ENCODE results near the gene BMP2K.

Gene BMP2K

GRCh38 chr4:78876568-78877320, 100.6 kb downstream of the BMP2K start:
- peaks cover 14% of the 10 kb centered on the region for H3K36me3 ChIP-seq

GRCh38 chr4:78878031-78878430, 101.9 kb downstream of the BMP2K start:
- TF ChIP-seq CTCF (IDR thresholded peaks at IDR 0.05; ENCODE audit: low read depth, low read length), result no peak

More at GRCh38 chr4:78876568-78877320, 100.6 kb downstream of the BMP2K start:
- no peaks in the 10 kb centered on the region for H3K9me3 ChIP-seq (ENCODE audit: severe bottlenecking)
- no peak for TF ChIP-seq CTCF (IDR thresholded peaks at IDR 0.05; ENCODE audit: low read depth, low read length)
- no peak for DNase-seq
- no peak overlapping the region for H3K27ac ChIP-seq
- no peaks in the 10 kb centered on the region for H3K27me3 ChIP-seq (ENCODE audit: insufficient read depth, low read depth, severe bottlenecking)
- H3K4me3 ChIP-seq (ENCODE audit: low read depth, low read length), result no peak overlapping the region

GRCh38 chr4:78880874-78881492, 104.8 kb downstream of the BMP2K start:
- DNase-seq, result no peak
- Histone ChIP-seq H3K27ac (no peak overlapping the region), H3K27me3 (ENCODE audit: insufficient read depth, low read depth, severe bottlenecking) (no peaks in the 10 kb centered on the region), H3K9me3 (ENCODE audit: severe bottlenecking) (no peaks in the 10 kb centered on the region), H3K4me3 (ENCODE audit: low read depth, low read length) (no peak overlapping the region), H3K36me3 (no peaks in the 10 kb centered on the region)
- no peak for TF ChIP-seq CTCF (IDR thresholded peaks at IDR 0.05; ENCODE audit: low read depth, low read length)

More at GRCh38 chr4:78878031-78878430, 101.9 kb downstream of the BMP2K start:
- no peak for DNase-seq
- Histone ChIP-seq H3K27me3 (ENCODE audit: insufficient read depth, low read depth, severe bottlenecking) (no peaks in the 10 kb centered on the region), H3K27ac (no peak overlapping the region), H3K9me3 (ENCODE audit: severe bottlenecking) (no peaks in the 10 kb centered on the region), H3K36me3 (peaks cover 9% of the 10 kb centered on the region), H3K4me3 (ENCODE audit: low read depth, low read length) (no peak overlapping the region)

- no peak overlapping the region for H3K4me3 ChIP-seq (ENCODE audit: low read depth, low read length)
- no peak for TF ChIP-seq CTCF (IDR thresholded peaks at IDR 0.05; ENCODE audit: low read depth, low read length)
- DNase-seq, result no peak
- no peaks in the 10 kb centered on the region; the same call in none of the 2 replicates for H3K36me3 ChIP-seq
- H3K9me3 ChIP-seq (ENCODE audit: severe bottlenecking), result no peaks in the 10 kb centered on the region
- no peak overlapping the region for H3K27ac ChIP-seq
- H3K27me3 ChIP-seq (ENCODE audit: insufficient read depth, low read depth, severe bottlenecking), result no peaks in the 10 kb centered on the region
These were observed 109.4 kb downstream of the BMP2K start for GRCh38 chr4:78885598-78885997.

- DNase-seq, result no peak
- H3K36me3 ChIP-seq, result peaks cover 6% of the 10 kb centered on the region
- H3K27ac ChIP-seq, result no peak overlapping the region
- H3K4me3 ChIP-seq (ENCODE audit: low read depth, low read length), result no peak overlapping the region
- no peak for TF ChIP-seq CTCF (IDR thresholded peaks at IDR 0.05; ENCODE audit: low read depth, low read length)
- H3K27me3 ChIP-seq (ENCODE audit: insufficient read depth, low read depth, severe bottlenecking), result no peaks in the 10 kb centered on the region
- no peaks in the 10 kb centered on the region for H3K9me3 ChIP-seq (ENCODE audit: severe bottlenecking)
These were observed 113.8 kb downstream of the BMP2K start for GRCh38 chr4:78889955-78890354.
